GM11168 (cell line): Measurements from ENCODE around the gene SERINC5.
"Not testable (repeated sequence)": the region's sequence is repeated elsewhere in the genome, so short reads cannot be mapped to it uniquely, and the experiment has no call there.

ENCODE experiments used
- in situ Hi-C: fragments of 300-500 bp; cut with MboI; formaldehyde crosslinking; loops from one replicate; pipeline ENCODE4 v1.12.0; 2022; ENCODE audit warnings: low sequenced_read_pairs; ENCODE audit not compliant: unreplicated experiment

SERINC5 gene

GRCh38 chr5:80205846-80206245 is 50.0 kb downstream of the SERINC5 start:
- in situ Hi-C loops: no loop called here

GRCh38 chr5:80204808-80205614 is 50.8 kb downstream of the SERINC5 start:
- in situ Hi-C loops: no loop called here

GRCh38 chr5:80201763-80202162 is 54.1 kb downstream of the SERINC5 start:
- in situ Hi-C loops: not testable (repeated sequence)

GRCh38 chr5:80198920-80199319 is 56.9 kb downstream of the SERINC5 start:
- in situ Hi-C loops: no loop called here

DNA sequence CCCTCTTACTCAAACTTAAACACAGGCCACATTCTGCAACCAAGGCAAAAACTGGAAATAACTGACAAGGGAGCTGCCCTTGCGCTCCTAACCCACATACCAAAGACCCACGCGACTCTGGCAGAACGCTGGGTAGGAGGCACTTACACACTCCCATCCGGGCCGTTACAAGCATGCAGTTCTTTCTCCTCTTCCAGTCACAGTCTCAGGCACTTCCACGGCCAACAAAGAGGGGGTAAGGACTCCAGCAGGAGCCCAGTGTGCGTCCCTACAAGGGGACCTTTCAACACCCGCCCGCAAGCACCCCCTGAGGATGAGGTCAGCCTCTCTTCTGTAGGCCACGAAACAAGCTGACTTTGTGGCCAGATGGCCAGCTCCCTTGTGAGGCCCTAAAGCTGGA is 57.4 kb downstream of the SERINC5 start:
- in situ Hi-C loops: no loop called here

- in situ Hi-C loops: no loop called here
These were observed 59.9 kb downstream of the SERINC5 start for GRCh38 chr5:80195837-80196400.

- in situ Hi-C loops: no loop called here
These were observed 61.4 kb downstream of the SERINC5 start for GRCh38 chr5:80194468-80194867.

DNA sequence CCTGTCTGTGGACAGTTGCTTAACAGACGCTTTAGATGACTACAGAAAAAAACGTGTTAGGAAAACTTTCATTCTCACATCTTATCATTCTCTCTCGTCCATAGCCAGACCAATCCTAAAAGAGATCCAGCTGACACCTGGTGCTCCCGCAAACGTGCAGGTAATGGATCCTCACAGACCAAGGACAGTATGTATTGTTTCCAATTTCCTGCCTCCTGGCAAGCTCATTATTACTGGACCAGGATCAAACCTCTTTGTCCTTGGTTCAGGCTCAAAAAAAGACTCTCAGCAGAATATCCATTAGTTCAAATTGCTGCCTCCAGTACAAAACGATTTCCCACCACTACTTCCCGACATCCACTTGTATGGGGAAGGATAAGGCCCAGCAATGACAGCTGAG is 62.4 kb downstream of the SERINC5 start:
- in situ Hi-C loops: no loop called here

DNA sequence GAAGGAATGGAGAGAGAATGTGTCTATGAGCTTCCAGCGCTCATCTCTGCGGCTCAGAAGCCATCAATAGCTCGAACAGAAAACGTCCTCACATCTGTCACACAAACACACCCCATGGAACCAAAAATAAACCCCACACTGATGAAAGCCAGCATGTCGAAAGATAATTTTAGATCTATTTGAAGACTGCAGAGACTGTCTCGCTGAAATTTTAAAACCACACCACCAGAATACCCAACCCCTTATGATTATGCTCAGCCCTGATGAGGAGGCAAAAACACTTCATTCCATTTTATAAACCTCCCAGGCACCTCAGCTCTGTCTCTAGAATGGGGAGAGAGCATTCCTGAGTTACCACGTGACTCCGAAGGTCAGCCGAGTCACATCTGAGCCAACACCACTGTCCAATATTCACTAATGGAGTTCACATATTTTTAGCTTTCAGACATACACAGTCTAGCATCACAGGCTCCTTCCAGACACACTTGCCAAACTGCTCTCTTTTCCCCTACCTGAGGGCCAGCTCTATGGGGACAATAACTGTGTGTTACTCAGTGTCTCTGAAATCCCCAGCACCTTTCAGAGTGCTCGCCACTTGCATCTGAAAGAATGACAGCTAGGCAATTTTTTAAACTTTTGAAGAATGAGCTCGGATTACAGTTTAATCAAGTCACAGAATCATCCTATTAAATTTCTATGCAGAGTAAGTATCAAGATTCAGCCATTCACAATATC is 63.2 kb downstream of the SERINC5 start:
- in situ Hi-C loops: no loop called here

DNA sequence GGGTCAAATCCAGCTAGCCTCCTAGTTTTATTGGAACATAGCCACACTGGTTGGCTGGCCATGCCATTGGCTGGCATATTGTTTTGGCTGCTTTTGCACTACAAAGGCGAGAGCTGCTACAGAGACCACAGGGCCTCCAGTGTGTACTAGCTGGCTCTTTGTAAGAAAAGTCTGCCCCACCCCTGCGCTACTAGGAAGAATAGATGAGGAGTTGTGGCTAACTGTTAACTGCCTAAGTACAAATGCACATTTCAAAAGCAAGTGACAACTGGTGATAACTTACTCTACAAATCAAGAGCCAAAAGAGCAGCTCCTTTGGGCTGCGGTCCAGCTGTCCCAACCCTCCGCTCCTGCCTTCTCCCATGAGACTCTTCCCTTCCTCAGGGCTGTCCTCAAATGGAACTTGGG is 63.9 kb downstream of the SERINC5 start:
- in situ Hi-C loops: no loop called here

GRCh38 chr5:80191397-80191796 is 64.5 kb downstream of the SERINC5 start:
- in situ Hi-C loops: no loop called here

GRCh38 chr5:80190960-80191359 is 64.9 kb downstream of the SERINC5 start:
- in situ Hi-C loops: no loop called here

DNA sequence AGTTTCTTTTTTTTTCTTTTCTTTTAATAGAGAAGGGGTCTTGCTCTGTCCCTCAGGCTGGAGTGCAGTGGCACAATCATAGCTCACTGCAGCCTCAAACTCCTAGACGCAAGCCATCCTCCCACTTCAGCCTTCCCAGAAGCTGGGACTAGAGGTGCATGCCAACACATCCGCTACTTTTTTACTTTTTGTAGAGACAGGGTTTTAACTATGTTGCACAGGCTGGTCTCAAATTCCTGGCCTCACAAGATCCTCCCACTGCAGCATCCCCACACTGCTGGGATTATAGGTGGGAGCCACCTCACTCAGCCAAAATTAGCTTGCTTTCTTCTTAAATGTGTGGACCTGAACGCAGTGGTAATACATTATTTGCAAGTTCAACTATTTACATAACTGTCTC is 66.1 kb downstream of the SERINC5 start:
- in situ Hi-C loops: no loop called here

DNA sequence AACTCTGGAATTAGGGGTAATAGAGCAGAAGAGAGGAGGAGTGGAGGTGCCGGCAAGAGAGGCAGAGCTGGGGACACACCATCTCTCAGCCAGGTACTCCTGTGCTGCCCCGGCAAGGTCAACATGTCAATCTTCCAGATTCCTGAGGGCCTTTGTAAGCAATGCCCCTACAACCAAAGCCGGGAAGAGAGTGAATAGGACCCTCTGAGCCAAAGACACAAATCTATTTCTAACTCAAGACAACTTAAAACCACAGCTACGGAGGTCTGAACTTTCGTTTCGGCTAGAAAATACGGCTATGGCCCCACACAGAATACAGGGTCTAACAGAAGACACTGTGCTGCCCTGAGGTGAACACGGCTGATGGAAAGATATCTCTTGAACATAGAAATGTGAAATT is 66.6 kb downstream of the SERINC5 start:
- in situ Hi-C loops: no loop called here

GRCh38 chr5:80187421-80188090 is 68.3 kb downstream of the SERINC5 start:
- in situ Hi-C loops: no loop called here

- in situ Hi-C loops: not testable (repeated sequence)
These were observed 70.3 kb downstream of the SERINC5 start for GRCh38 chr5:80185535-80185934.

DNA sequence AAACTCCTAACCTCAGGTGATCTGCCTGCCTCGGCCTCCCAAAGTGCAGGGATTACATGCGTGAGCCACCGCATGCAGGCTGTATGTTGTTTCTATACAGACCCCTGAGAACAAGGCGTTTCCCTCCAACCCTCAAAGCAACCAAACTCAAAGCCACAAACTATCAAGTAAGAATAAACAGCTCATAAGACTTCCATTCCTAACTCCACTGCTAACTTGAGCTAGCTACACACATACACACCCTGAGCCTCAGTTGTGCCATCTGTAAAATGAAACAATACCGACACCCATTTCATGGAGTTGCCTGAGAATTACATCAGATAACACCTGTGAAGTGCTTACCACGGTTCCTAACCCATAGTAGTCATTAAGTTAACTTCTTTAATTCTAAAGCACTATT is 70.8 kb downstream of the SERINC5 start:
- in situ Hi-C loops: no loop called here

DNA sequence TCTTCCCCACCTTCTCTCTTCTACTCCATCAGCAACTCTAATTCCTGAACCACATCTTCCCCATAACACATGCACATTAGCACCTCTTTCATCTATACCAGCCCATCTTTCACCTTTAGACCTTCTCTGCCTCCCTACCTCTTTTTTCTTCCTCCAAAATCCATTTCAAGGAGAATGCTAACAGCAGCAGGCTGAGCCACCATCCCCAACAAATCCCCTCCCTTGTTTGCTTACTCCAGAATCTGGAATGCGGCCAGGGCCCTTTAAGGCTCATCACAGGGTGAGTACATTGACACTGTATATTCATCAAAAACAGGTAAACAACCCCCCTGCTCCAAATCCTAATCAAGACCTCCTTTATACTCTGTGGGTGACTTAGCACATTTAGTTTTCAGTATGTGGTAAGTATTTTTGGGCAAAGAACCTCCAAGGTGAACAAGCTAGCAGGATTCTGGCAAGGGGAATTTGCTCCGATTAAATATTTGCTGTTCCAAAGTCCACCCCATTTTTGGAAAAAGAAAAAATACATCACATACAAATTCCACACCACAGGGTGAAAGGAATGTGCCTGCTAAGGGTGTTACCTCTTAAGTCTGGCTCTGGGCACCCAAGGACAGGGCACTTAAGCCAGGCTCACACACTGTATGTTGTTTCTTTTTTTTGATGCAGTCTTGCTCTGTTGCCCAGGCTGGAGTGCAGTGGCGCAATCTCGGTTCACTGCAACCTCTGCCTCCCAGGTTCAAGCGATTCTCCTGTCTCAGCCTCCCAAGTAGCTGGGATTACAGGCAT is 71.4 kb downstream of the SERINC5 start:
- in situ Hi-C loops: no loop called here

DNA sequence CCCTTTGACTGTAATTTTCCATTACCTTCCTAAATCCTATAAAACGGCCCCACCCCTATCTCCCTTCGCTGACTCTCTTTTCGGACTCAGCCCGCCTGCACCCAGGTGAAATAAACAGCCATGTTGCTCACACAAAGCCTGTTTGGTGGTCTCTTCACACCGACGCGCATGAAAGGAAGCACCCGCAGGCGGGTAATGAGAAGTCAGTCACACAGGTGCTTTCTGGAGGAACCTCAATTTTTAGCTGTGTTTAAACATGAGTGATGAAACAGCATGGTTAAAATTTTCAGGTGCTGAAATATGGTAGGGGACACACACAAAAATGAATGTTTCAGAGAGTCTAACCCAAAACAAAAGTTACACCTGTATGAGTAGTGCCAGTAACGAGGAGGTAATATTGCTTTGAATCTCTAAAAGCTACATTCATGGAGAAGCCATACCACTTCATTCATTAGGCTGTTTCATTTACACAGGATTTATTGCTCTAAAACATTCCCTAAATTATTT is 72.1 kb downstream of the SERINC5 start:
- in situ Hi-C loops: not testable (repeated sequence)
